Spleen (tissue), 11 donors: ENCODE measurements around the gene AGPAT4. TPM values are rescaled to one million over a fixed set of nuclear protein-coding genes. Genes with fewer than 3 reads are reported as not detected.

Experiments used
- DNase-seq: peaks from one replicate; pipeline ENCODE4 v3.0.0-alpha.2; 2020
- H3K27ac ChIP-seq, 8 donors: fragments of 200-600 bp; sonication (generic) in 7 of 8; 1 replicate in 4 of 8; 2 replicates in 4 of 8; pipeline versions ENCODE4 v1.5.0 to v1.8.0; 2016 to 2021; ENCODE audit warnings: inconsistent platforms in 4 of 8, mild to moderate bottlenecking in 4 of 8, moderate library complexity in 1 of 8
- H3K27me3 ChIP-seq, 7 donors: fragments of 200-600 bp; sonication (generic) in 6 of 7; replicated peaks in 1 of 7; 1 replicate in 4 of 7; 2 replicates in 3 of 7; pipeline versions ENCODE4 v1.5.0 to v1.8.0; 2016 to 2021; ENCODE audit warnings: inconsistent platforms in 3 of 7, mild to moderate bottlenecking in 1 of 7
- H3K36me3 ChIP-seq, 6 donors: fragments of 200-600 bp; sonication (generic) in 5 of 6; 1 replicate in 4 of 6; 2 replicates in 2 of 6; pipeline versions ENCODE4 v1.5.0 to v1.8.0; 2016 to 2021; ENCODE audit warnings: inconsistent platforms in 2 of 6
- H3K4me1 ChIP-seq, 6 donors: fragments of 200-600 bp; sonication (generic) in 5 of 6; 1 replicate in 3 of 6; 2 replicates in 3 of 6; pipeline versions ENCODE4 v1.5.0 to v1.8.0; 2016 to 2021; ENCODE audit warnings: inconsistent platforms in 3 of 6
- H3K4me3 ChIP-seq, 8 donors: fragments of 200-600 bp; sonication (generic) in 7 of 8; 1 replicate in 4 of 8; 2 replicates in 4 of 8; pipeline versions ENCODE4 v1.5.0 to v1.8.0; 2016 to 2021; ENCODE audit warnings: inconsistent platforms in 4 of 8, mild to moderate bottlenecking in 4 of 8, moderate library complexity in 2 of 8
- H3K9me3 ChIP-seq, 8 donors: fragments of 200-600 bp; sonication (generic) in 7 of 8; 1 replicate in 4 of 8; 2 replicates in 4 of 8; pipeline versions ENCODE4 v1.5.0 to v1.8.0; 2016 to 2021; ENCODE audit warnings: inconsistent platforms in 4 of 8
- CTCF ChIP-seq, 11 experiments: fragments of 200-600 bp in 7 of 11; fragments of 450-650 bp in 4 of 11; sonication (generic) in 4 of 11; IDR thresholded peaks in 8 of 11; conservative IDR thresholded peaks in 3 of 11; 1 replicate in 7 of 11; 2 replicates in 4 of 11; pipeline versions ENCODE4 v1.4.0 to v1.8.0; 2016 to 2021; ENCODE audit warnings: antibody characterized with exemption in 11 of 11, inconsistent platforms in 4 of 11, mild to moderate bottlenecking in 1 of 11
- POLR2A ChIP-seq, 3 donors: fragments of 450-650 bp; IDR thresholded peaks; one replicate each; pipeline ENCODE4 v1.5.1; 2017; ENCODE audit warnings: antibody characterized with exemption in 3 of 3, mild to moderate bottlenecking in 1 of 3
- POLR2AphosphoS5 ChIP-seq, 3 donors: sonication (generic); formaldehyde crosslinking; IDR thresholded peaks; one replicate each; pipeline ENCODE4 v1.5.1; 2017; ENCODE audit warnings: antibody characterized with exemption in 3 of 3
- WGBS, 5 donors: extraction: QIAGEN DNeasy Blood & Tissue Kit in 3 of 5; methylation state at CpG; one replicate each; pipeline versions ENCODE4 v1.1.5 to v1.1.7; 2013 to 2018; 5-methylcytosine and 5-hydroxymethylcytosine counted together
- intact Hi-C: fragments of 100-400 bp; cut with DNase I; formaldehyde crosslinking; loops from one replicate; pipeline ENCODE4 v1.15.0; 2023; ENCODE audit warnings: low total_unique reads
- polyA plus RNA-seq, 3 donors: library from polyadenylated mRNA; stranded (reverse); fragments of 200-250 nt; gene quantifications; one replicate each; pipeline ENCODE4 v1.2.1, GENCODE V29; 2013
- total RNA-seq, 7 donors: library from RNA; depleted of rRNA in 3 of 7; stranded (reverse); fragments of >200 nt in 3 of 7; fragmentation: NEBNext Ultra II Directional in 4 of 7; extraction: Animal tissue kit (Norgen Biotek cat#: 25700) in 4 of 7; gene quantifications; one replicate each; pipeline versions ENCODE4 v1.1.0 to v1.2.1, GENCODE V29; 2016 to 2021
- donor health status: healthy with polysubstance abuse.
- donor health status: DM: no; HTN: no; CAD: no; lungs with moderate emphysema.
- donor health status: DM: no; HTN: no; CAD: no.
- donor health status: Bipolar disorder and iron deficiency.
- donor health status: healthy.
- donor health status: DM: no; HTN: no; CAD: no.
- donor health status: DM: yes; HTN: yes; CAD: no.

Gene AGPAT4
- total and polyA plus RNA-seq, 10 donors, result 0.80 to 16.8 (median 8.4) TPM

GRCh38 chr6:161135695-161136591, 137.9 kb downstream of the AGPAT4 start:
- TF ChIP-seq POLR2AphosphoS5 (IDR thresholded peaks at IDR 0.05) (peak in 2 of 3 donors; percentile 11 to 42), POLR2A (IDR thresholded peaks at IDR 0.05) (no peak)
- no peak for DNase-seq
- intact Hi-C loops, result no loop called here
- Histone ChIP-seq H3K27ac (no peak overlapping the region), H3K4me1 (peaks cover 0 to 13% (median 0%) of the 10 kb centered on the region in 6 donors), H3K27me3 (no peaks in the 10 kb centered on the region), H3K36me3 (peaks cover 0 to 77% (median 6%) of the 10 kb centered on the region in 6 donors), H3K9me3 (no peaks in the 10 kb centered on the region), H3K4me3 (no peak overlapping the region)
- WGBS, 5 donors, result 63 to 79% (median 71%) methylated on average over 23 of the region's 23 CpGs

GRCh38 chr6:161134550-161135298, 139.1 kb downstream of the AGPAT4 start:
- 90 to 97% (median 92%) methylated on average over 17 of the region's 17 CpGs for WGBS, 5 donors
- Histone ChIP-seq H3K4me3 (no peak overlapping the region), H3K9me3 (no peaks in the 10 kb centered on the region), H3K27me3 (no peaks in the 10 kb centered on the region), H3K27ac (no peak overlapping the region), H3K4me1 (peaks cover 0 to 13% (median 0%) of the 10 kb centered on the region in 6 donors), H3K36me3 (peaks cover 0 to 87% (median 6%) of the 10 kb centered on the region in 6 donors)
- intact Hi-C loops, result no loop called here
- TF ChIP-seq CTCF (IDR thresholded peaks at IDR 0.05 in 8 of 11, conservative IDR thresholded peaks at IDR 0.05 in 3 of 11) (no peak), POLR2AphosphoS5 (IDR thresholded peaks at IDR 0.05) (peak; percentile 4 to 47 (median 26))
- no peak for DNase-seq

- Histone ChIP-seq H3K4me1 (peaks cover 0 to 13% (median 0%) of the 10 kb centered on the region in 6 donors), H3K36me3 (peaks cover 0 to 87% (median 5%) of the 10 kb centered on the region in 6 donors), H3K4me3 (no peak overlapping the region), H3K9me3 (no peaks in the 10 kb centered on the region), H3K27ac (no peak overlapping the region), H3K27me3 (no peaks in the 10 kb centered on the region)
- intact Hi-C loops, result no loop called here
- WGBS, 5 donors, result 85 to 95% (median 93%) methylated on average over 9 of the region's 9 CpGs
- no peak for TF ChIP-seq POLR2A (IDR thresholded peaks at IDR 0.05)
- no peak for TF ChIP-seq POLR2AphosphoS5 (IDR thresholded peaks at IDR 0.05)
- DNase-seq, result no peak
Observed at GRCh38 chr6:161133963-161134362, 139.9 kb downstream of the AGPAT4 start.

GRCh38 chr6:161132384-161132783, 141.5 kb downstream of the AGPAT4 start:
- no peak for TF ChIP-seq CTCF (IDR thresholded peaks at IDR 0.05 in 8 of 11, conservative IDR thresholded peaks at IDR 0.05 in 3 of 11)
- TF ChIP-seq POLR2A (IDR thresholded peaks at IDR 0.05), result no peak
- TF ChIP-seq POLR2AphosphoS5 (IDR thresholded peaks at IDR 0.05), result no peak
- no peaks in the 10 kb centered on the region for H3K27me3 ChIP-seq
- H3K4me3 ChIP-seq, result no peak overlapping the region
- DNase-seq, result no peak
- peaks cover 0 to 13% (median 0%) of the 10 kb centered on the region in 6 donors for H3K4me1 ChIP-seq
- intact Hi-C loops, result no loop called here
- no peaks in the 10 kb centered on the region for H3K9me3 ChIP-seq
- peaks cover 0 to 87% (median 9%) of the 10 kb centered on the region in 6 donors for H3K36me3 ChIP-seq
- no peak overlapping the region for H3K27ac ChIP-seq
- WGBS, 5 donors, result 95 to 97% (median 97%) methylated on average over 10 to 11 of the region's 11 CpGs
